Kidney (tissue), 14 donors: ENCODE results near the gene MED28. TPM values are rescaled to one million over a fixed set of nuclear protein-coding genes. Genes with fewer than 3 reads are reported as not detected.

ENCODE experiments used
- DNase-seq, 5 donors: peaks; one replicate each; pipeline ENCODE4 v3.0.0-alpha.2; 2013 to 2020
- FAIRE-seq: peaks from 2 replicates; lab custom pipeline; 2012; peaks lifted over from hg19 to GRCh38; lab: Jason Lieb, UNC
- H3K27ac ChIP-seq, 2 donors: one replicate each; pipeline ENCODE4 v1.7.0; 2013; ENCODE audit warnings: low read depth in 2 of 2, low read length in 2 of 2, inconsistent platforms in 1 of 2
- H3K27me3 ChIP-seq: one replicate; pipeline ENCODE4 v1.7.1; 2013; ENCODE audit warnings: low read length, inconsistent platforms; ENCODE audit not compliant: control insufficient read depth, insufficient read depth
- H3K36me3 ChIP-seq, 3 donors: one replicate each; pipeline versions ENCODE4 v1.7.0 to v1.7.1; 2013; ENCODE audit warnings: low read length in 3 of 3, control low read depth in 1 of 3, inconsistent platforms in 1 of 3; ENCODE audit not compliant: insufficient read depth in 3 of 3, control insufficient read depth in 2 of 3
- H3K4me1 ChIP-seq, 3 donors: one replicate each; pipeline versions ENCODE4 v1.7.0 to v1.7.1; 2013; ENCODE audit warnings: low read length in 3 of 3, inconsistent platforms in 1 of 3, low read depth in 1 of 3; ENCODE audit not compliant: control insufficient read depth in 2 of 3, insufficient read depth in 2 of 3
- H3K4me3 ChIP-seq, 3 donors: one replicate each; pipeline versions ENCODE4 v1.7.0 to v1.8.1; 2013; ENCODE audit warnings: low read length in 3 of 3, control low read depth in 1 of 3, inconsistent platforms in 1 of 3
- H3K9ac ChIP-seq, 3 donors: one replicate each; pipeline versions ENCODE4 v1.7.0 to v1.7.1; 2013; ENCODE audit warnings: low read length in 3 of 3, control low read depth in 1 of 3, inconsistent platforms in 1 of 3
- H3K9me3 ChIP-seq, 3 donors: one replicate each; pipeline versions ENCODE4 v1.7.0 to v1.7.1; 2013; ENCODE audit warnings: low read length in 3 of 3, control low read depth in 1 of 3, inconsistent platforms in 1 of 3; ENCODE audit not compliant: control insufficient read depth in 2 of 3, insufficient read depth in 1 of 3
- intact Hi-C: fragments of 100-400 bp; cut with DNase I; formaldehyde crosslinking; loops from one replicate; pipeline ENCODE4 v1.11.1; 2022
- polyA plus RNA-seq: library from polyadenylated mRNA; stranded (reverse); fragments of 350-450 nt; fragmentation: Illumina TruSeq; extraction: RNeasy Lipid Tissue Mini Kit (QIAGEN cat#74804); gene quantifications from one replicate; pipeline ENCODE4 v1.2.3, GENCODE V29; 2014; ENCODE audit warnings: low read depth, low replicate concordance; ENCODE audit not compliant: insufficient read depth
- total RNA-seq: library from RNA; stranded (reverse); fragmentation: NEBNext Ultra II Directional; extraction: Animal tissue kit (Norgen Biotek cat#: 25700); gene quantifications from one replicate; pipeline ENCODE4 v1.2.1, GENCODE V29; 2021
- TF ChIP-seq, protein P1 (sequence below): IDR thresholded peaks from 3 replicates; pipeline ENCODE4 v1.5.1; 2012; ENCODE audit warnings: mild to moderate bottlenecking, moderate library complexity, borderline replicate concordance; ENCODE audit not compliant: insufficient read depth; ENCODE audit errors: extremely low read depth
- donor health status: control.
- donor health status: control.
- donor health status: control.
- donor health status: control.
- donor health status: control.
- donor health status: DM: yes; HTN: yes; CAD: no.
- donor health status: Normal renal cell carcinoma (clear cell type).

Gene MED28
- total and polyA plus RNA-seq, 2 donors from 2014 or later = 26.1 to 45.2 TPM

DNA sequence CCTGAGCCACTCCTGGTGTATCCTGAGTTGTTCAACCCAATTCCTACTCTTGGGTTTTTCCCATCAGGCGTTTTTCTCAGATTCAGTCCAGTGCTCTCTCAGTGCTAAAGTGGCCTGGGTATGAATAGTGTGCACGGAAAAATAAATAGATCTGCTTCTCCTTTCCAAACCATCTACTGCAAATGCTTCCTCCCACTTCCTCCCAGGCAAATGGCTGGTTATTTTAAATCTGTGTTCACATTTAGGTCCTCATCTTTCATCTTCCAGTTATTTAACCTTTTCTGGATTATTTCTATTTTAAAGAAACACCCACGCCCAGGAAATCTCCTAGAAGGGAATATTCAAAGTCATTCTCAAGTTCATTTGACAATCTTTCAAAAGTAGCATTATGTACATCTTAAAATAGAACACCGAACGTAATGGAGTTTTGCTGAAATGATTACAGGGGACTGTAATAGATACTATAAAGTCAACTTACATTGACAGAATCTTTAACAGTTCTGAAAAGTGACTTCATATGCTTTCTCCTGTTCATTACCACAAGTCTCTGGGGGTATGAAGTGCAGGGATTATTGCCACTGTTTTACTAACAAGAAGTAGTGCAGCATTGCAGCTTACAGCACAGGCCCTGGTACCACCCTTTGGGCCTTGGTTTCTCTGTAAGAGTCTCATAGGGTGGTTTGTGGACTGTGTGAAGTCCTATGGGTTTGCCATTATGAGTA is 66.3 kb downstream of the MED28 start:
- Histone ChIP-seq H3K27ac (no peak overlapping the region), H3K9me3 (no peaks in the 10 kb centered on the region), H3K36me3 (no peaks in the 10 kb centered on the region), H3K4me1 (no peaks in the 10 kb centered on the region), H3K9ac (no peak overlapping the region), H3K4me3 (no peak overlapping the region), H3K27me3 (no peaks in the 10 kb centered on the region)
- intact Hi-C loops = no loop called here
- FAIRE-seq (no peak), DNase-seq (no peak)
- TF ChIP-seq, protein P1, sequence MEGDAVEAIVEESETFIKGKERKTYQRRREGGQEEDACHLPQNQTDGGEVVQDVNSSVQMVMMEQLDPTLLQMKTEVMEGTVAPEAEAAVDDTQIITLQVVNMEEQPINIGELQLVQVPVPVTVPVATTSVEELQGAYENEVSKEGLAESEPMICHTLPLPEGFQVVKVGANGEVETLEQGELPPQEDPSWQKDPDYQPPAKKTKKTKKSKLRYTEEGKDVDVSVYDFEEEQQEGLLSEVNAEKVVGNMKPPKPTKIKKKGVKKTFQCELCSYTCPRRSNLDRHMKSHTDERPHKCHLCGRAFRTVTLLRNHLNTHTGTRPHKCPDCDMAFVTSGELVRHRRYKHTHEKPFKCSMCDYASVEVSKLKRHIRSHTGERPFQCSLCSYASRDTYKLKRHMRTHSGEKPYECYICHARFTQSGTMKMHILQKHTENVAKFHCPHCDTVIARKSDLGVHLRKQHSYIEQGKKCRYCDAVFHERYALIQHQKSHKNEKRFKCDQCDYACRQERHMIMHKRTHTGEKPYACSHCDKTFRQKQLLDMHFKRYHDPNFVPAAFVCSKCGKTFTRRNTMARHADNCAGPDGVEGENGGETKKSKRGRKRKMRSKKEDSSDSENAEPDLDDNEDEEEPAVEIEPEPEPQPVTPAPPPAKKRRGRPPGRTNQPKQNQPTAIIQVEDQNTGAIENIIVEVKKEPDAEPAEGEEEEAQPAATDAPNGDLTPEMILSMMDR = no peak

- H3K9me3 ChIP-seq = no peaks in the 10 kb centered on the region
- no peak overlapping the region for H3K9ac ChIP-seq
- intact Hi-C loops = no loop called here
- DNase-seq (no peak), FAIRE-seq (no peak)
- H3K4me3 ChIP-seq = no peak overlapping the region
- H3K27ac ChIP-seq = no peak overlapping the region
- no peaks in the 10 kb centered on the region for H3K4me1 ChIP-seq
- TF ChIP-seq, protein P1 = no peak
- no peaks in the 10 kb centered on the region for H3K36me3 ChIP-seq
- no peaks in the 10 kb centered on the region for H3K27me3 ChIP-seq
Observed at GRCh38 chr4:17681281-17682221, 67.1 kb downstream of the MED28 start.

- no peak for DNase-seq
- no peak overlapping the region for H3K9ac ChIP-seq
- H3K9me3 ChIP-seq = no peaks in the 10 kb centered on the region
- no peaks in the 10 kb centered on the region for H3K27me3 ChIP-seq
- FAIRE-seq = no peak
- intact Hi-C loops = no loop called here
- H3K4me1 ChIP-seq = no peaks in the 10 kb centered on the region
- no peak overlapping the region for H3K4me3 ChIP-seq
- H3K36me3 ChIP-seq = no peaks in the 10 kb centered on the region
- H3K27ac ChIP-seq = no peak overlapping the region
- TF ChIP-seq, protein P1 = no peak
Observed at GRCh38 chr4:17682222-17682566, 67.8 kb downstream of the MED28 start.

Other genes starting within 250 kb of the MED28 start
- 33.5 TPM for gene QDPR, start 102.6 kb upstream of the MED28 start, total RNA-seq
- gene QDPR, start 102.6 kb upstream of the MED28 start, polyA plus RNA-seq = 208 TPM
- not detected for gene CLRN2, start 99.5 kb upstream of the MED28 start, total RNA-seq
- not detected for gene CLRN2, start 99.5 kb upstream of the MED28 start, polyA plus RNA-seq
- 108 TPM for gene LAP3, start 37.4 kb upstream of the MED28 start, total RNA-seq
- 123 TPM for gene LAP3, start 37.4 kb upstream of the MED28 start, polyA plus RNA-seq
- 0.09 TPM for gene FAM184B, start 167.0 kb downstream of the MED28 start, total RNA-seq
- gene FAM184B, start 167.0 kb downstream of the MED28 start, polyA plus RNA-seq = 0.39 TPM
- gene DCAF16, start 196.1 kb downstream of the MED28 start, total RNA-seq = 40.7 TPM
- 7.4 TPM for gene DCAF16, start 196.1 kb downstream of the MED28 start, polyA plus RNA-seq
- 0.91 TPM for gene NCAPG, start 196.3 kb downstream of the MED28 start, total RNA-seq
- 0.19 TPM for gene NCAPG, start 196.3 kb downstream of the MED28 start, polyA plus RNA-seq